GM21526 (cell line): ENCODE measurements around the gene RFLNA.

Source experiments
- ATAC-seq: cut with Tn5 transposase; IDR thresholded peaks from one replicate; pipeline ENCODE4 v1.9.1; 2021; ENCODE audit warnings: moderate library complexity; ENCODE audit not compliant: unreplicated experiment, low FRiP score

Gene RFLNA, protein sequence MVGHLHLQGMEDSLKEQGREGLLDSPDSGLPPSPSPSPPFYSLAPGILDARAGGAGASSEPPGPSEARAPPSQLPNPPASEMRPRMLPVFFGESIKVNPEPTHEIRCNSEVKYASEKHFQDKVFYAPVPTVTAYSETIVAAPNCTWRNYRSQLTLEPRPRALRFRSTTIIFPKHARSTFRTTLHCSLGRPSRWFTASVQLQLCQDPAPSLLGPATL

DNA sequence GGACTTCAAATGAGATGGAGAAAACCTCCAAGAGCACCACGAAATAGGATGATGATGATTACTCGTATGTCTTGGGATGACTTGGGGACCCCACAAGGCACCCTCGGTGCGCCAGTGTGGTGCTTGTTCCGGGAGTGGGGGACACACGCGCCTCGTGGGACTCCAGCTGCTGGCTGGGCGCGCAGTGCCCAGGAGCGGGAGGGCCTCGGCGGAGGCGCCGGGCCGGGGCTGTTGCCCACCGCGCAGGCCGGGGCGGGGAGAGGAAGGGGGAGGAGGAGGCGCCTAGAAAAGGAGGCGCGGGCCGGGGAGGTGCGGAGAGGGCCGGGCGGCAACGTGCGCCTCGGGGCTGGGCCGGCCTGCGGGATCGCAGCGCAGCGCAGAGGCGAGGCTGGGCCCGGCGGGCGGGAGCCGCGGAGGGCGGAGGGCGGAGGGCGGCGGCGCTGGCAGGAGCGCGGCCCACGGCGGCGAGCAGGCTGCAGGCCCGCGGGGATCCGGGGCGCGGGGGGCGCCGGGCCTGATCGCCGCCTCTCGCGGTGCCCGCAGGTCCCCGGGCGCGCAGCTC is at the start of gene RFLNA:
TSS of gene RFLNA (plus strand) at position 314 of the 562 bp plus-strand sequence. CDS start 337 bp downstream, outside the sequence.
- ATAC-seq = no peak

DNA sequence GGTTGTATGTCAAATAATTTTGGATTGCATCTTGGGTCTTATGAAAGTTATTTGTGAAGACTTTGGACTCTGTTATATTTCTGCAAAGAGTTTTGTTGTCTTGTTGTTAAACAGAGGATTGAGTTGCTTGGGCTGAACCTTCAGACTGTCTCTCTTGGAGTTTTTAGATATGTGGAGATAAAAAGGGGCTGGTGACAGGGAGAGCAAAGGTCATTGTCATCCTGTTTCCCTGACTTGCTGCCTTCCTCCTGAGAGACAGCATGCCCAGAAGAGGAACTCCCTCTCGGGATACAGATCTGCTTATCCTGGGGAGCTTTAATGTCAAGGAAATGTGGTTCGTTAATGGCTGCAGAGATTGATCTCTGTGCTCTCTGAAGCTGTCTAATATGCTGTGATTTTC is 47.6 kb upstream of the RFLNA start:
- ATAC-seq = no peak

DNA sequence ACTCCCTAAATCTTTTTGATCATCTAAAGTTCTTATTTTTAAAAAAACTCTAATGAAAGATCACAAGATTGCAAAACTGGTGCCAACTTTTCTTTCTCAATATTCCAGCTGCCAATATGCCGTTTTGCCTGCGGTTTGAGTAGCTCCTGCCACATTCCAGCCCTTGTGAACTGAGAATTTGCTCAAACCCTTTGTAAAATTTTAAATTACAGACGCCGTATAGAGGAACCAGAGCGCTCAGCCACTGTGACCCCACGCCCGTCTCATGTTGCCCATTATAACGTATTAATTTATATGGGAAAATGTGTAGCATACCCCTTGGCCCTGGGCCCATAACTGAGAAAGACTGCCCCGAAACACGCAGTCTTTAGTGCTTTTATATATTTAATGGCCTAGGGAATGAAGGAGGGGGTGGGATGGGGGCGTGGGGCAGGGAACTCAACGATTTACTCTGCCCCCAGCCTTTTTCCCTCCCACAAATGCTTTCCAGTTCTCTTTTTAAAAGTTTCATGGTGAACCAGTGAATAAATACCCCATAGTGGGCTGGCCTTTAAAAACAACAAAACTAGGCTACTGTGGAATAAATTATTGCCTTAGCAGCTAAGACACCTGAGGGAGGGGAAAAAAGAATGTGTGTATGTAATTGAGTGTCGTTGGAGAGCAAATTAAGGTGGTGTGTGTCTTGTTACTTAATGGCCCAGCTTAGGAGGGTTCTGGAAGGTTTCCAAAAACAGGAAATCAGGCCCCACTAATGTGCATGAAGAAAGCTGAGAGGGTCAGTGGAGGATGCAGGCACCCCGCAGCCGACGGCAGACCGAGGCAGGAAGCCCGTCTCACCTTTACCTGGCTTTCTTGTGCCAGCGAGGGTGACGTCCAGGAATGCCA is 45.7 kb upstream of the RFLNA start:
- no peak for ATAC-seq

DNA sequence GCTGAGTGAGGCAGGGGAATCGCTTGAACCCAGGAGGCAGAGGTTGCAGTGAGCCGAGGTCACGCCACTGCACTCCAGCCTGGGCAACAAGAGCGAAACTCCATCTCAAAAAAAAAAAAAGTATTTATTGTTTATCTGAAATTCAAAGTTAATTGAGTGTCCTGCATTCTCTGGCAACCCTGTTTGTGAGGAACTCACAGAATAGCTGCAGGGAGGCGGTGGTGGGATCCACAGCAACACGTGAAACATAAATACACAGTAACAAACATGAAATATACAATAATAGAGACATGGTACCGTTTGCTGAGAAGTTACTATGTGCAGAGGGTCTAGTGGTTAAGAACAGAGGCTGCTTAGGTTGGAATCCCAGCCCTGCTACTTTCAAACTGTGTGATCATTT is 43.7 kb upstream of the RFLNA start:
- ATAC-seq = no peak

DNA sequence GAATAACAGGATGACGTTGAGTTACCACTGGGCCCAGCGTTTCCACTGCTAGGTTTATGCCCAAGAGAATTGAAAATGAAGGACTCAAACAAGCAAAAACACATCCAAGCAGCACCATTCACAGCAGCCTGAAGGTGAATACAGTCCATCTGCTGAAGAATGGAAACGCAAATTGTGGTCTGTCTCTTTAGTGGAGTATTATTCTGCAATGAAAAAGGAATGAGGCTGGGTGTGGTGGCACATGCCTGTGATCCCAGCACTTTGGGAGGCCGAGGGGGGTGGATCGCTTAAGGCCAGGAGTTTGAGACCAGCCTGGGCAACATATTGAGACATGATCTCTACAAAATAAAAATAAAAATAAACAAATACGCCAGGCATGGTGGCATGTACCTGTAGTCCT is 41.9 kb upstream of the RFLNA start:
- ATAC-seq = no peak

DNA sequence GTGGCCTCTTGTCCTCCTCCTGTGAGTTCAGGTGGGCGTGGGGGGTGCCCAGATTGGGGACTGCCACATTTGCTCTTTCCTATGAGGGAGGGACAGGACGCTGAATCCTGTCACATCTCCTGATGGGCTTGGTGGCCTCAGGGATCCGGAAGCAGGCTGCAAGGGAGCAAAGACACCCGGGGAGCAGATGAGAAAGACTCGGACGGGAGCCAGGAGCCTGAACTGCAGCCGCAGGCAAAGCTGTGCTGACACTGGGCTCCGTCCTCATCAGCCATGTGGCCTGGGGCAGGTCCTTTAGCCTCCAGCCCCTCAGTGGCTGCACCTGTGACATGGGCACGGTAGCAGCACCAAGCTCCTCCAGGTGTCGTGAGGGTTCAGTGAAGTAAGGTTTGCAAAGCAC is 40.8 kb upstream of the RFLNA start:
- no peak for ATAC-seq

DNA sequence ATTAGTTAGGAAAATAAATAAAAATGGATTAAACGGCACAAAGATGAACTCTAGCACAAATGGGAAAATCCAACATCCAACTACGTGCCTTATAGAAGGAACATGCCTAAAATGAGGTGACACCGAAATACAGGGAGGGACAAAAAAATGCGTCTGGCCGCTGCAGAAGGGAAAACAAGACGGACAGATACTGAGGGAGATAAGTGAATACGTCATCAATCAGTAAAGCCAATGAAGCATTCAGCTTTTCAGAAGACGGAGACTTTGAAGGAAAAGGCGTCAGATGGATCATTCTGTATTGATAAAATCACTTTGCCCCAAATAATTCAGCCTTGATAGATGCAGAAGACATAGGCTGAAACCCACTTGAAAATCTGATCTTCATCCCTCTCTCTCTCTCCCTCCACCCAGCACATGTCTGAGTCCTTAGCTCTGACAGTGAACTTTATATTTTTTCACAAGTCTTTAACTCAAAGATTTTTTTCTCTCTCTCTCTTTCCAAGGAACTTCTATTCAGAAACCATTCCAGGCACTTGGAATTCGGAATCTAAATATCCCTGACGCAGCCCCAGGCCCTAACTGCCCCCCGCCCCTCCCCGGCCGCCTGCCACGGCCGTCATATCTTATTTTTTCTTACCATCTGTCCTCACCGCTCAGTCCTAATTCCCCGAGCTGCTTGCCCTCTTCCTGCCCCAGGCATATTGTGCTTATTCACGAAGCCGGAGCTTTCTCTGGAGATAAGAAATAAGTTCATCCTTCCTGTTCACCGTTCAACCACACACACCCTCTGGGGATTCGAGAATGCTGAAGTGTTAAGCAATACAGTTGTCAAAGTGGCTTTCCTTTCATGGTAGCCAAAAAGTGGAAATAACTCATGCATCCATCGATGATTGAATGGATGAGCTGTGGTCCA is 35.5 kb upstream of the RFLNA start:
- no peak for ATAC-seq

DNA sequence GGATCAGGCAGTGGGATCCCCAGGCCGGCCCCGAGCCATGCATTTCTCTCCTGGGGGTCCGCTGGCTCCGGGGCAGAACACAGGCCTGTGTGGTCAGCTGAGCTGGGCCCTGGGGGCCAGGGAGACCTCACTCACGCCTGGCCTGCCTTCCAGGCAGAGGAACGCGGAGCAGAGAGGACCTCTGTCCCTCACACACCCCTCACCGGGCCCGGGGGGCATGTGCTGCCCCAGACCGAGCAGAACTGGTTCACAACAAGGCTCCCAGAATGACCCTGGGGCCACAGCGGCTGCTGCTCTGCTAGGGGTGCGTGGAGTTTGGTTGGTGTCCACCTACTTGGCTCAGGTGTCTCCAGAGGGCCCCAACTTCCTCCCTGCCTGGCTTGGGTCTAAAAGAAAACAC is 33.0 kb upstream of the RFLNA start:
- no peak for ATAC-seq

DNA sequence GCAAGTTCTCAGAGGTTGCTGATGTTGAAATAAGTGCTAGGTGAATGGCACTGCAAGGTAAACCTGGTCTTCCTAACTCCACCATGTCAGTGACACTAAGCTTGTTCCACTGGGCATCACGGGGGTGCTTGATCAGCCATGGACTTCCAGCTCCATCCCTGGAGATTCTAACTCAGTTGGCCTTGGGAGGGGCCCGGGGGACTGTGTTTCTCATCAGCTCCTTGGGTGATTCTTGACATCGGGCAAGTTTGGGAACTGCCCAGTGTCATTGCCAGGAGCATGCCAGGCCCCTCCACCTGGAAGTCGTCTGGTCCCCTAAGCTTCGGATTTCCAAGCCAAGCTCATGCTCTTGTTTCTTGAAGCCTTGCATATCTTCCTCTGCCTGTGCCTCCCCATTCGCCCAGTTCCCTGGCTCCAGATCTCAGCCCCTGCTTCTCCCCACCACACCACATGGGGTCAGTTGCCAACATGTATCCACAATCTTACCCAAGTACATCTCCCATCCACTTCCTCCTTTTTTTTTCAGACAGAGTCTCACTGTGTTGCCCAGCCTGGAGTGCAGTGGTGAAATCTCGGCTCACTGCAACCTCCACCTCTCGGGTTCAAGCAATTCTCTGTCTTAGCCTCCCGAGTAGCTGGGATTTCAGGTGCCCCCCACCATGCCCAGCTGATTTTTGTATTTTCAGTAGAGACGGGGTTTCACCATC is 30.7 kb upstream of the RFLNA start:
- no peak for ATAC-seq

DNA sequence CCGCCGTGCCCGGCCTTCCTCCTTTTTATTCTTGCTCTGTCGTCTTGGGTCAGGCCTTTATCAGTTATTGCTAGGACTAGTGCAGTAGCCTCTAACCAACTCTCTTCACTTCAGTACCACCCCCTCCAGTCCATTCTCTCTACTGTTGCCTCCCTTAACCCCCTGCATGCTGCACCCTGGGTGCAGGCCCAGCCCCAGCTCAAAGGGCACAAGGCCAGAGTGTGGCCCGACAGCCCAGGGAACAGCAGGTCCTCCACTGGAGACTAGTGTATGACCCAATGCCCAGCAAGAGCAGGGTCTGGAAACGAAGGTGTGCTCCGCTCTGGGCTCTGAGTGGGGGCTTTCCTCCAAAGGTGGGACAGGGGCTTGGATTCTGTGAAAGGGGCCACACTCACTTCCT is 30.0 kb upstream of the RFLNA start:
- no peak for ATAC-seq

DNA sequence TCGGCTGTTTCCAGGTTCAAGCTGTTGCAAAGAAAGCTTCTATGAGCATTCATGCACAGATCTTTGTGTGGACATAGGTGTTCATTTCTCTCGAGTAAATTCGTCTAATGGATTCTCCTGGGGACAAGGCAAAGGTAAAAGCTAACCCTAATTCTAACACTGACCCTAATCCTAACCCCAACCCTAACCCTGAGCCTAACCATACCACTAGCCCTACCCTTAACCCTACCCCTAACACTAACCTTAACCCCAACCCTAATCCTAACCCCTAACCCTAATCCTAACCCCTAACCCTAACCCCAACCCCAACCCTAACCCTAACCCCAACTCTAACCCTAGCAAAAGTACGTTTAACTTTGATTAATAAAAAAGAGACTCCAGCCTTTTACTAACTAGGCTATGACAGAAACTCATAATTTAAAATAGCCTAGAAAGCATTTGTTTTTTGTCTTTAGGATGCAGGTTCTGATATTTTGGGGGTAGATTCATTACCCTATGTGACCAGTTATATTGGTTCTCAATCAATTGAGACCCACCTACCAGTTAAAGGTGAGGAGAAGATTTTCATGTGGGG is 27.6 kb upstream of the RFLNA start:
- no peak for ATAC-seq

DNA sequence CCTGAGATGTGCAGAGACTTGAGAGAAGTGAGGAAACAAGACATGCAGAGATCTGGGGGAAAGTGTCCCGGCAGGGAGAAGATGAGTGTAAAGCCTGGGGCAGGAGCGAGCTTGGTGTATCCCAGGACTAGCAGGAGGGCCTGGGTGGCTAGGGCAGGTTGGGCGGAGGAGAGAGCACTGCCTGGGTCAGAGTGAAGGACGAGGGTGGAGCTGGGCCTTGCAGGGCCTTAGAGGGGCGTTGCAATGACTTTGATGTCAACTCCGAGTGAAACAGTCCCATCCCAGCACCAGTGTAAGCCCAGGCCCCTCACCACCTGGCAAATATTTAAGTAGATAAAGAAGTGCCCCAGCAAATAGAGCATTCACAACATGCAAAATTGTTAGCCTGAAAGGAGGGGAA is 24.2 kb upstream of the RFLNA start:
- ATAC-seq = no peak

DNA sequence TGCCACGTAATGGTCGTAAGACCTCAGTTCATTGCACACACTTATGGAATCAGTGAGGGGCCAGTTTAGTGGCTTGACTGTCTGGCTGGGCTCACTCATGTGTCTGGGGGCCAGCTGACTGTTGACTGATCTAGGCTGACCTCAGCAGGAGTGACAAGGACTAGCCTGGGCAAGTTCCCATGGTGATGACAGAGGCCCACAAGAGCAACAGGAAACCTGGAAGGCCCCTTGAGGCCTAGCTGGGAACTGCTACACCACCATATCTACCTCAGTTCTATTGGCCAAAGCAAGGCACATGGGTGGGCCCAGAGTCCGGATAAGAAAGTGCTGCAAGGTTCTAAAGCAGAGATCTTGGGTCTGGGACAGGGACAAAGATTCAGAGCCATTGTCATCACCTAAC is 21.3 kb upstream of the RFLNA start:
- peak; percentile 58 for ATAC-seq

DNA sequence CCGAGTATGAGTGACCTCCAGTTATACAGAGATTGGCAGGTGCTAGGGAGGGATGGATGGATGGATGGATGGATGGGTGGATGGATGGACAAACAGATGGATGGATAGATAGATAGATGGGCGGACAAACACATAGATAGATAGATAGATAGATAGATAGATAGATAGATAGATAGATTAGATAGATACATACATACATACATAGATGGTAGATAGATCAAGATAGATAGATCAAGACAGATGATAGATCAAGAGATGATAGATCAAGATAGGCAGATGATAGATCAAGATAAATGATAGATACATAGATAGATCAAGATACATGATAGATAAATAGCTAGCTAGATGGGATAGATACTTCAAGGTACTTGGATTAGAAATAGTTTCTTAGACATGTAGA is 18.6 kb upstream of the RFLNA start:
- no peak for ATAC-seq

DNA sequence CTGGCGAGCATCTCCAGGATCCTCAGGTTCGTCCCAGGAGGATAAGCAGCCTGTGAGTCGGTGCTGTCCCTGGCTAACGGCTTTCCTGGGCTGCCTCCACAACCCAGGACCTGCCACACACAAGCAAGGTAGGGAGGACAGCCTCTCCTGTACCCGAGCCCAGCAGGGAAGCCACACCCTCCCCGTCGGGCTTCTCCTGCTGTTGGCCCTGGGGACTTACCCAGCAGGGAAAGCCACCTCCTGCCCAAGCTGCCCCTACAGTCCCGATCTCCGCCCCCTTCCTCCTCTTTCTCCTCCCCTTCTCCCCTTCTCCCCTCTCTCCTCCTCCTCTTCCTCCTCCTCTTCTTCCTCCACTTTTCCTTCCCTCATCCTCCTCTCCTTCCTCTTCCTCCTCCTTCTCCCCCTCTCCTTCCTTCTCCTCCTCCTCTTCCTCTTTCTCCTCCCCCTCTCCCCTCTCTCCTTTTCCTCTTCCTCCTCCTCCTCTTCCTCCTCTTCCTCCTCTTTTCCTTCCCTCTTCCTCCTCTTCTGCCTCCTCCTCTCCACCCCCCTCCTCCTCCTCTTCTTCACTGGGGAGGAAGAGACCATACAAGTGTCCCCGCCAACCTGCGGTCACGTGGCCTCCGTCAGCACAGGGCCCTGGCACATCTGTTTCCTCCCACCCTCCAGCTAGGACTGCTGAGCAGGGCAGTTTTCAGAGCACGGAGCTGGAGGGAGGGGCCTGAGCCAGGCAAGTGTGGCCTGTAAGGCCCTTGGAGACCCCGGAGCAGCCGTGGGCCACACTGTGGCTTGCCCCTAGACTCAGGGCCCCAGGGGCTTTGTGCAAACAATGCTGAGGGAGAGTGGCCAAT is 17.3 kb upstream of the RFLNA start:
- no peak for ATAC-seq

DNA sequence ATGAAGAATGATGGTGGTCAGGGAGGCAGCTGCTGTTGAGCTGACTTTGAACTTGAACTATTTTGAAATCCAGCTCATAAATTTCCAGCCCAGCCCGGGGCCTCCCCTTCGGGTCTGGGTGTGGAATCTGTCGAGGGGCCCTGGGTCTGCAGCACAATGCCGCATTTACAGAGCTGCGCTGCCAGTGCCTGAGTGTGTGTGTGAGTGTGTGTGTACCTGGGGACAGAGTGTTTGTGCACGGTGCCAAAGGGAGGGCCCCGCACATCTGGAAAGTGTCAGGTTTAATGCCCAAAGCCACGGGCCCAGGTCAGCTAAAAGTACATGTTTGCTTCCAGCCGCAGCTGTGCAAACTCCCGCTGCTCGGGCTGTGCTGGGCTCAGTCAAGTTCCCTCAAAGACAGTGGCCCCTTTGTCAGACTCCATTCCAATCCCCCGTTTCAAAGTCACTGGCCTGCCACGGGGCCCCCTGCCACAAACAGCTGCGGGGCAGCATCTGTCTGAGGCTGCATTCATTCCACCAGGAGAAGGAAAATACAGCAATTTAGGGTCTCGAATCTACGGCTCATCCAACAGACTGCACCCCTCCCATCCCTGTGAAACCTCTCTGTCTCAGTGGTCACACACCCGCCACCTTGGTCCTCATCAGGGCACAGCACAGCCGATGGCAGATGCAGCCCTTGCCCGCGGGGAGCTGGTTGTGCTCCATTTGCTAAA is 16.3 kb upstream of the RFLNA start:
- ATAC-seq = no peak

DNA sequence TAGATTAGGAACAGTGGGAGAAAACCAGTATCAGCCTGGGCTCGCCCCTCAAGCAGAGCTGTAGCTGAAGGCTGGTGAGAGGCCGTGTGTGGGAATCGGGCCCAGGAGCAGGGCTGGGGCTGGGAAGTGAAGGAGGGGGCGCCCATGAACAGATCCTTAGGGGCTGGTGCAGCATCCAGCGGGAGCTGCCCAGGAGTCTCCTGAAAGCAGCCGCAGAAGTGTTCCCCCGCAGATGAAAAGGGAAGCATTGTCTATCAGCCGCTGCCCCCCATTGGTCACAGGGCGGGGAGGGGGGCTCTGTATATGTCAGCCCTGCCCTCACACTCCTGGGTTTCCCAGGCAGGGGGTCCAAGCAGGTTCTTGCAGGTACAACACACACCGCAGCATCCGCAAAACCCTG is 15.6 kb upstream of the RFLNA start:
- no peak for ATAC-seq

DNA sequence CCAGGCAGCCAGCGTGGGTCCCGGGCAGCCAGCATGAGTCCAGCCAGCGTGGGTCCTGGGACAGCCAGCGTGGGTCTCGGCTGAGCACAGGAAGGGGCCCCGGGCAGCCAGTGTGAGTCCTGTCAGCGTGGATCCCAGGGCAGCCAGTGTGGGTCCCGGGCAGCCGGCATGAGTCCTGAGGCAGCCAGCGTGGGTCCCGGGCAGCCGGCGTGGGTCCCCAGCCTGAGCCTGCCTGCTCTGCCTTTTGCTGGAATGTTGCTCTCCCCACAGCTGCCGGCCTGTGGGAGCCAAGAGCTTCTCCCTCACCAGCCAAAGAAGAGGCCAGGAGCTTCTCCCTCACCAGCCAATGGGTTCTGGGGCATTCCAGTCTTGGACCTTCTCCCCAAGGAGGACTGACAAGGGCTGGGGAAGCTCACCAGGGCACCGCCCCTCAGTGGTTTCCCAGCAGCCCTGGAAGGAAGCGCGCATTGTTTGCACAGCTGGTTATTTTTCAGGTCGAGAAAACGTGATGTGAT is 15.0 kb upstream of the RFLNA start:
- ATAC-seq = no peak
